ENCODE data around the gene MACROD1.
"Not testable (repeated sequence)": the region's sequence is repeated elsewhere in the genome, so short reads cannot be mapped to it uniquely, and the experiment has no call there.

MACROD1 gene

GRCh38 chr11:64185175-64185692 lies 19.3 kb upstream of the MACROD1 start:
- no peak for DNase-seq

- no peak for DNase-seq
Observed at GRCh38 chr11:64183890-64184289, 18.0 kb upstream of the MACROD1 start.

GRCh38 chr11:64181506-64182411 lies 15.8 kb upstream of the MACROD1 start:
- DNase-seq, result no peak

DNA sequence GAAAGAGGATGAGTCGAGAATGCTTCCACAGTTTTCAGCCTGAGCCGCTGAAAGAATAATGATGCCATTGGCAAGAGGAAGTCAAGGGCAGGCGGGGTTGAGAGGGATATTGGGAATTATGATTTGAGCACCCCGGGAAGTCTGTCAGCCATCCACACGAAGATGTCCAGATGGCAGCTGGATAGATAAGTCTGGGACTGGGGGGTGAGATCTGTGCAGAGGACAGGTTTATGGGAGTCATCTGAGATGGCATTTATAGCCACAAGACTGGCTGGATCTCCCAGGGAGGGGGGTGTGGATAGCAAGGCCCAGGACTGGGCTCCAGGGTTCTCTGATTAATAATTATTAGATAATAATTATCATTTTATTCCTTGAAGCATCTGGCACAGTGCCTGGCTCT lies 15.0 kb upstream of the MACROD1 start:
- no peak for DNase-seq

GRCh38 chr11:64178951-64179639 lies 13.2 kb upstream of the MACROD1 start:
- DNase-seq, result no peak

DNA sequence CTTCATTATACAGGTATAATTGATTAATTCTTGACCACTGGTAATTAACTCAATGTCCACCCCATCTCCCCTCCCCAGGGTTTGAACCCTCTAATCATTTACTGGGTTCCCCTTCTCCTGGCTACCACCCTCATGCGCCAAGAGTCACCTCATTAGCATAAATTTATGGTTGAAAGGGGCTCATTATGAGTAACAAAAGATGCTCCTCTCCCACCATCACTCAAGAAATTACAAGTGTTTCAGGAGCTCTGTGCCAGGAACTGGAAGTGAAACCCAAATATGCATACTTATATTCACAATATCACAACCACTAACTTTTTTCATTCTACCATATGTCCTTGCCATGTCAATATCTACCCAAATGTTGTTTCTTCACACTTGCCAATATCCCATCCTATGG lies 12.3 kb upstream of the MACROD1 start:
- no peak for DNase-seq

- no peak for DNase-seq
Observed at GRCh38 chr11:64176751-64177150, 10.8 kb upstream of the MACROD1 start.

DNA sequence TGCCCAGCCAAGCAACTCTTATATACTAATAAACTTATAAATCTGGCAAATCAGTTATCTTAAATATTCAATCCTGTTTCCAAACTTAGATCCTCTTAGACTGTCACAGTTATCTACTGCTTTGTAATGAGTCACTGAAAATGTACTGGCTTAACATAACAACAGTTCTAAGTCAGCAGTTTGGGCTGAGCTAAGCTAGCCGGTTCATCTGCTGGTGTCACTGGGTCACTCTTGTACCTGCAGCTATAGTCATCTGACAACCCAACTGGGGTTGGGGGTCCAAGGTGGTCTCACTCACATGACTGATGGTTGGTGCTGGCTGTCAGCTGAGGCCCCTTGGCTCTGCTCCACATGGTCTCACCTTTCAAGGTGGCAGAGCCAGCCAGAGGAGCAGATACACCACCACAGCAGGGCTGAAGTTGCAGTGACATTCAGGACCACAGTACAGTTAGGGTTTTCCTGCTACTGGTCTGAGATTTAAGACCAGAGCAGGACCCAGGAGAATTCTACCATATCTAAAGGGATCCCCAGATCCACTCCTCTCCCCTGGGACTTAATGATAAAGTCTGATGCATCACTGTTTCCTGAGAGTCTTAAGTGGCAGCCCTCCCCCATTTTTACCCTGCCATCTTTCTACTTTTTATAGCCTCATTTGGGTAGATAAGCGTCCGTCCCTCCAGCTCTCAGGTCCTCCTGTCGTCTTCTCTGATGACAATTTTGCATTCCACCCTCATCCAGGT lies 7.9 kb upstream of the MACROD1 start:
- DNase-seq, result no peak

GRCh38 chr11:64170419-64170818 lies 4.5 kb upstream of the MACROD1 start:
- no peak for DNase-seq

DNA sequence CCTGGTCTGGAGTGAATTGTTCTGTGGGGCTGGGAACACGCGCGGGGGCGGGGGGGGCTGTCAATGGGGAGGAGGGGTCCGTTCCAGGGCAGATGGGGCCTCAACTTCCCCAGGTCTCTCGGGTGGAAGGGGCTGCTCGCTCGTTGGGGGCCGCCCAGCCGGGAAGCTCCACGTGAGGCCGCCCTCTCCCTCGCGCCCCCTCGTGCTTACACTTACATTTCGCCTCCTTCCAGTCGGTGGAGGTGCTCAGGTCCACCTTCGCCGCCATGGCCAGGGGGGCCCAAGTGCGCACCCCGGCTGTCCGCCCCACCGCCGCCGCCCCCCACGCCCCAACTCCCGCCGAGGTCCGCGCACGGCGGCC lies 452 bp downstream of the MACROD1 start:
- no peak for DNase-seq

- no peak for DNase-seq
Observed at GRCh38 chr11:64164392-64165312, 1.3 kb downstream of the MACROD1 start.

- no peak for DNase-seq
Observed at GRCh38 chr11:64163951-64164350, 2.0 kb downstream of the MACROD1 start.

GRCh38 chr11:64162769-64163168 lies 3.1 kb downstream of the MACROD1 start:
- DNase-seq, result not testable (repeated sequence)

GRCh38 chr11:64161037-64161436 lies 4.9 kb downstream of the MACROD1 start:
- DNase-seq, result no peak

DNA sequence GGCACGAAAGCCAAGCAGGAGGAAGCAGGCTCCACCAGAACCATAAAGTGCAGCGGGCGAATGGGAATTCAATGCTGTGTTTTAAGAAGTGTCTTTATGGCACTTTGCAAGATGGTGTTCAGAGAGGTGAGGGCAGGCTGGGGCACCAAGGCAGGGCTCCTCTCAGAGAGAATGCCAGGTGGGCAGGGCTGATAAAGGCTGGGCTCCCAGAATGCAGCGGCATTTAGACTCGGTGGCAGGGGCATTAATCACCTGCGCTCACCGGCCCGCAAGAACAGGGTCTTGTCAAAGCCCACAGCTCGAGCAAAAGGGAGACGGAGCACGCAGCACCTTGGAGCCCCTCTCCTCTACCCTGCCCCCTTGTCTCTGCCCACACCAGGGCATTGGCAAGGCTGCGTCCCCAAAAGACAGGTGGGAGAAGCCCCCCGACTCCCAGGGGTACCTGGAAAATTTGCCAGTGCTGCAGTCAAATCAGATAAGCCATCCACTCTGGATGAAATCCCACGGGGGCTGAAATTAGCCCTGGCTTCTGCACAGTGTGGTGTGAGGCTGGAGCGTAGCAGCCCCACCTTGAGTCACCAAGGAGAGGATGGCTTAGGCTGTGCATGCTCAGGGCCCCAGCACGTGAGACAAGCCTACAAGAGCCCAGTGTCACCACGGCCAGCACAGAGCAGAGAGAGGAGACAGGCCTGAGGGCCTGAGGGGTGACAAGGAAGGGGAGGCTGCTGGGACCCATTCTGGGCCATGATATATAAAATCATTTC lies 8.1 kb downstream of the MACROD1 start:
- DNase-seq, result no peak

GRCh38 chr11:64156235-64157011 lies 9.5 kb downstream of the MACROD1 start:
- DNase-seq, result no peak

DNA sequence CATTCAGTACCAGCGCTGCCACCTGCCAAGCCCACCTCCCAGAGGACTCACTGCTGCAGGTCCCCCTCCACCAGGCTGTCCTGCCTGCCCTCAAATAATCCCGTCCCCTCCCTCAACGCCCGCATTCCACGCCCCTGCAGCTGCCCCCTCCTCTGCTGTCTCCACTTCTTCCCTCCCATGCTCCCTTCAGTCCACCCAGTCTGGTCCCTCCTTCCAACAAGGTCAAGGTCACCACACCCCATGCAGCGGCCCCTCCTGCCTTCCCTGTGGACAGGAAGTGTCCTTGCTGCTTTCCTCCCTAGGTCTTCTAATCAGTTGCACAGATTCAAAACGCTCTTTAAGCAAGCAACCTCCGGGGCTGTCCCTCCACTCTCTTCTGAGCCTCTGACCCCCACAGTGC lies 12.1 kb downstream of the MACROD1 start:
- DNase-seq, result no peak

- DNase-seq, result peak; percentile 61
Observed at GRCh38 chr11:64152841-64153691, 12.8 kb downstream of the MACROD1 start.

- DNase-seq, result no peak
Observed at GRCh38 chr11:64151337-64151736, 14.6 kb downstream of the MACROD1 start.

Data from activated T-cell treated with anti-CD3 and anti-CD28 coated beads for 4 hours (primary cell).